IMR-90 (cell line): ENCODE results near the gene UCP1. TPM values are rescaled to one million over a fixed set of nuclear protein-coding genes. Genes with fewer than 3 reads are reported as not detected.
A peak's percentile ranks its signal among the peaks of the same experiment; 100 is the strongest.

Experiments
- ATAC-seq: fragments of 200-7000 bp; cut with Tn5 transposase; 2 replicates; pipeline ENCODE4 v1.9.1; 2020; ENCODE audit warnings: low read depth, mild to moderate bottlenecking, moderate library complexity
- BruUV-seq: library from RNA; stranded (reverse); fragments of 400-500 nt; replicated peaks from 2 replicates; lab custom pipeline; 2021; lab: Mats Ljungman, UMichigan
- CTCF ChIA-PET: fragments of 300-600 bp; formaldehyde crosslinking; extraction: SDS; loops from one replicate; lab custom pipeline; 2021; ENCODE audit warnings: antibody characterized with exemption; lab: Yijun Ruan, JAX
- POLR2A ChIA-PET: fragments of 300-600 bp; sonication (Branson Sonifier 250); formaldehyde crosslinking; loops from one replicate; lab custom pipeline; 2022; ENCODE audit warnings: antibody characterized with exemption; ENCODE audit not compliant: unreplicated experiment; lab: Charles Lee
- DNase-seq: peaks from one replicate; pipeline ENCODE4 v3.0.0; 2013
- H2AFZ ChIP-seq: replicated peaks from 2 replicates; pipeline ENCODE3; 2013; ENCODE audit warnings: low read length, mild to moderate bottlenecking; ENCODE audit not compliant: poor library complexity
- H2AK5ac ChIP-seq: 2 replicates; pipeline ENCODE4 v1.6.1; 2013; ENCODE audit warnings: low read depth, low read length, inconsistent platforms
- H2AK9ac ChIP-seq: replicated peaks from 2 replicates; pipeline ENCODE3; 2013; ENCODE audit warnings: mild to moderate bottlenecking, low read depth, low read length, moderate library complexity; ENCODE audit not compliant: poor library complexity
- H2BK120ac ChIP-seq: 2 replicates; pipeline ENCODE4 v1.6.1; 2013; ENCODE audit warnings: low read depth, low read length, inconsistent platforms
- H2BK15ac ChIP-seq: 3 replicates; pipeline ENCODE4 v1.6.1; 2013; ENCODE audit warnings: low read depth, low read length, inconsistent platforms
- H2BK20ac ChIP-seq: 2 replicates; pipeline ENCODE4 v1.6.1; 2013; ENCODE audit warnings: low read depth, mild to moderate bottlenecking, inconsistent platforms, low read length, moderate library complexity
- H2BK5ac ChIP-seq: 2 replicates; pipeline ENCODE4 v1.6.1; 2013; ENCODE audit warnings: mild to moderate bottlenecking, low read depth, low read length, inconsistent platforms; ENCODE audit not compliant: poor library complexity, severe bottlenecking
- H3K14ac ChIP-seq: replicated peaks from 2 replicates; pipeline ENCODE4 v1.6.1; 2013; ENCODE audit warnings: low read depth, low read length, inconsistent platforms
- H3K18ac ChIP-seq: 2 replicates; pipeline ENCODE4 v1.6.1; 2013; ENCODE audit warnings: low read depth, low read length, control low read depth
- H3K23ac ChIP-seq: 2 replicates; pipeline ENCODE4 v1.6.1; 2013; ENCODE audit warnings: low read depth, low read length, inconsistent platforms
- H3K27ac ChIP-seq: 2 replicates; pipeline ENCODE4 v1.5.1; 2013; ENCODE audit warnings: mild to moderate bottlenecking, control low read depth, low read length; ENCODE audit not compliant: insufficient read depth
- H3K27me3 ChIP-seq: 2 replicates; pipeline ENCODE4 v1.6.1; 2013; ENCODE audit warnings: low read length; ENCODE audit not compliant: control insufficient read depth, insufficient read depth
- H3K36me3 ChIP-seq: 2 replicates; pipeline ENCODE4 v1.6.1; 2013; ENCODE audit warnings: low read length, mixed read lengths; ENCODE audit not compliant: control insufficient read depth, insufficient read depth
- H3K4ac ChIP-seq: 2 replicates; pipeline ENCODE4 v1.6.1; 2013; ENCODE audit warnings: low read depth, low read length, inconsistent platforms
- H3K4me1 ChIP-seq: 2 replicates; pipeline ENCODE4 v1.6.1; 2013; ENCODE audit warnings: low read length, mixed read lengths; ENCODE audit not compliant: control insufficient read depth, insufficient read depth
- H3K4me2 ChIP-seq: 2 replicates; pipeline ENCODE4 v1.6.1; 2013; ENCODE audit warnings: low read depth, mild to moderate bottlenecking, control low read depth, low read length, moderate library complexity
- H3K4me3 ChIP-seq: 2 replicates; pipeline ENCODE4 v1.5.1; 2013; ENCODE audit warnings: low read depth, mild to moderate bottlenecking, control low read depth, low read length, moderate library complexity; ENCODE audit not compliant: insufficient read depth
- H3K56ac ChIP-seq: 2 replicates; pipeline ENCODE4 v1.6.1; 2013; ENCODE audit warnings: low read length, inconsistent platforms; ENCODE audit not compliant: insufficient read depth; ENCODE audit errors: extremely low read depth
- H3K79me1 ChIP-seq, 2 experiments: 2 replicates each; pipeline ENCODE4 v1.6.1; 2013; ENCODE audit warnings: low read length in 2 of 2, inconsistent platforms in 1 of 2, low read depth in 1 of 2
- H3K9ac ChIP-seq: 2 replicates; pipeline ENCODE4 v1.6.1; 2013; ENCODE audit warnings: low read depth, low read length, control low read depth
- H3K9me1 ChIP-seq: 2 replicates; pipeline ENCODE4 v1.6.1; 2013; ENCODE audit warnings: low read length, inconsistent platforms; ENCODE audit not compliant: insufficient read depth
- H3K9me3 ChIP-seq: 2 replicates; pipeline ENCODE4 v1.6.1; 2013; ENCODE audit warnings: low read length; ENCODE audit not compliant: control insufficient read depth, insufficient read depth
- H4K20me1 ChIP-seq: 2 replicates; pipeline ENCODE4 v1.6.1; 2013; ENCODE audit warnings: low read length, inconsistent platforms; ENCODE audit not compliant: insufficient read depth
- H4K5ac ChIP-seq: 2 replicates; pipeline ENCODE4 v1.6.1; 2013; ENCODE audit warnings: mild to moderate bottlenecking, low read depth, low read length, control low read depth
- H4K8ac ChIP-seq, 2 experiments: 2 replicates each; pipeline ENCODE4 v1.6.1; 2013; ENCODE audit warnings: low read depth in 2 of 2, low read length in 2 of 2, control low read depth in 1 of 2, inconsistent platforms in 1 of 2
- H4K91ac ChIP-seq: 2 replicates; pipeline ENCODE4 v1.6.1; 2013; ENCODE audit warnings: low read depth, low read length, inconsistent platforms; ENCODE audit not compliant: insufficient read depth
- CHD1 ChIP-seq: IDR thresholded peaks from 2 replicates; pipeline ENCODE4 v1.6.1; 2012; ENCODE audit warnings: low read depth, low read length, improper control_type of control experiment
- CTCF ChIP-seq: conservative IDR thresholded peaks from 2 replicates; pipeline ENCODE4 v1.5.1; 2012; ENCODE audit warnings: mild to moderate bottlenecking, low read depth, low read length, improper control_type of control experiment
- ELK1 ChIP-seq: fragments of 150-350 bp; IDR thresholded peaks from 2 replicates; pipeline ENCODE4 v1.6.1; 2016; ENCODE audit warnings: low read depth, mild to moderate bottlenecking, low read length, moderate library complexity, borderline replicate concordance
- FOS ChIP-seq: fragments of 150-350 bp; IDR thresholded peaks from 2 replicates; pipeline ENCODE4 v1.6.1; 2016; ENCODE audit warnings: low read depth, low read length
- MXI1 ChIP-seq: IDR thresholded peaks from 2 replicates; pipeline ENCODE4 v1.6.1; 2012; ENCODE audit warnings: low read depth, mild to moderate bottlenecking, low read length, moderate library complexity, borderline replicate concordance
- POLR2A ChIP-seq: IDR thresholded peaks from 2 replicates; pipeline ENCODE4 v1.6.1; 2012; ENCODE audit warnings: mild to moderate bottlenecking, low read depth, low read length
- RAD21 ChIP-seq: IDR thresholded peaks from 2 replicates; pipeline ENCODE4 v1.6.1; 2012; ENCODE audit warnings: low read length, improper control_type of control experiment
- RCOR1 ChIP-seq: IDR thresholded peaks from 2 replicates; pipeline ENCODE4 v1.6.1; 2012; ENCODE audit warnings: mild to moderate bottlenecking, low read length, improper control_type of control experiment; ENCODE audit not compliant: insufficient replicate concordance
- SMC3 ChIP-seq: fragments of 150-350 bp; IDR thresholded peaks from 2 replicates; pipeline ENCODE4 v1.6.1; 2016; ENCODE audit warnings: low read depth, mild to moderate bottlenecking, antibody characterized with exemption, low read length, moderate library complexity
- WGBS, 2 experiments: methylation state at CpG; one replicate each; pipeline versions ENCODE4 v1.1.5 to v1.1.7; 2013; ENCODE audit warnings: missing lambda C conversion rate in 2 of 2; ENCODE audit not compliant: insufficient read length in 1 of 2; ENCODE audit errors: extremely low coverage in 2 of 2; 5-methylcytosine and 5-hydroxymethylcytosine counted together
- dilution Hi-C: fragments of 300-500 bp; cut with HindIII; formaldehyde crosslinking; loops from one replicate; pipeline ENCODE4 v1.14.3; 2018; ENCODE audit warnings: low sequenced_read_pairs; ENCODE audit not compliant: unreplicated experiment
- in situ Hi-C: fragments of 300-500 bp; cut with MboI; formaldehyde crosslinking; loops from 3 replicates; pipeline ENCODE4 v1.14.3; 2019; ENCODE audit warnings: low sequenced_read_pairs, inconsistent platforms, mixed read lengths
- intact Hi-C: fragments of 100-400 bp; cut with micrococcal nuclease; formaldehyde crosslinking; loops from 2 replicates; pipeline ENCODE4 v1.10.0; 2022
- polyA plus RNA-seq, 3 experiments: library from polyadenylated mRNA; depleted of rRNA; stranded (reverse); fragments of >200 nt; gene quantifications; 2 replicates each; pipeline ENCODE4 v1.2.3, GENCODE V29; 2012; ENCODE audit warnings: low replicate concordance in 1 of 3
- total RNA-seq: library from RNA; depleted of rRNA; stranded (reverse); fragments of >200 nt; gene quantifications from 2 replicates; pipeline ENCODE4 v1.2.3, GENCODE V29; 2012

The UCP1 gene
- total and polyA plus RNA-seq, 2 of the 4 experiments (the other 2 are of a cell fraction): not detected

GRCh38 chr4:140595065-140595464 lies 26.3 kb upstream of the UCP1 start:
- dilution Hi-C loops (no loop called here), in situ Hi-C loops (no loop called here), intact Hi-C loops (loop anchor here (1.0 kb wide), 1 partner anchor 256 kb away; no protein-coding TSS in a partner anchor)
- H4K5ac ChIP-seq: no peak overlapping the region
- no peaks in the 10 kb centered on the region for H3K36me3 ChIP-seq
- H3K9me1 ChIP-seq: no peaks in the 10 kb centered on the region
- no peak overlapping the region for H2BK120ac ChIP-seq
- no peaks in the 10 kb centered on the region for H4K20me1 ChIP-seq
- no peak overlapping the region for H4K91ac ChIP-seq
- no peak overlapping the region for H2BK15ac ChIP-seq
- DNase-seq (peak; percentile 9), ATAC-seq (peak; percentile 40; the same call in 1 of the 2 replicates)
- H3K9ac ChIP-seq: no peak overlapping the region
- H3K4me1 ChIP-seq: no peaks in the 10 kb centered on the region
- no peaks in the 10 kb centered on the region for H3K79me1 ChIP-seq
- H2BK5ac ChIP-seq: no peak overlapping the region
- H2AK5ac ChIP-seq: no peak overlapping the region
- H3K56ac ChIP-seq: no peak overlapping the region
- 0 out of 2 replicates have a peak, but pooled peaks have one; percentile 14 for TF ChIP-seq SMC3
- TF ChIP-seq POLR2A: no peak
- TF ChIP-seq ELK1: no peak
- TF ChIP-seq CHD1: no peak
- no peak for TF ChIP-seq FOS
- TF ChIP-seq CTCF: peak; percentile 39
- TF ChIP-seq MXI1: no peak
- TF ChIP-seq RAD21: peak; percentile 28; the same call in 1 of the 2 replicates
- TF ChIP-seq RCOR1: no peak
- H3K4me2 ChIP-seq: no peak overlapping the region
- peak overlapping the region; percentile 32 for H2AFZ ChIP-seq
- H3K4me3 ChIP-seq: no peak overlapping the region
- H3K27me3 ChIP-seq: peaks cover 14% of the 10 kb centered on the region
- peaks cover 2% of the 10 kb centered on the region; the same call in 1 of the 2 replicates for H3K9me3 ChIP-seq
- WGBS, 2 experiments: 80% methylated on average over 1 of the region's 1 CpG; no CpG with 5 or more reads in 1 of the 2 experiments
- ChIA-PET POLR2A (no interaction called here), CTCF (interaction anchor here (1.3 kb wide), 1 partner anchor 15 kb away, joined by 3 read pairs; no protein-coding TSS in a partner anchor)
- no peak overlapping the region for H2BK20ac ChIP-seq
- no peak overlapping the region for H3K14ac ChIP-seq
- H3K27ac ChIP-seq: no peak overlapping the region
- no peak overlapping the region for H3K4ac ChIP-seq
- no peak overlapping the region for H3K18ac ChIP-seq
- no peak overlapping the region for H2AK9ac ChIP-seq
- BruUV-seq: no TSS peak
- no peak overlapping the region for H4K8ac ChIP-seq
- H3K23ac ChIP-seq: no peak overlapping the region
